Lower leg skin (tissue), 4 donors: ENCODE data around the gene PTS. TPM values are rescaled to one million over a fixed set of nuclear protein-coding genes. Genes with fewer than 3 reads are reported as not detected.

Source experiments
- DNase-seq, 2 donors: peaks; one replicate each; pipeline ENCODE4 v3.0.0-alpha.2; 2019; ENCODE audit warnings: low spot score in 2 of 2
- H3K4me3 ChIP-seq: fragments of 200-600 bp; sonication (generic); 2 replicates; pipeline ENCODE4 v1.5.1; 2017; ENCODE audit warnings: mild to moderate bottlenecking, low read depth; ENCODE audit not compliant: poor library complexity, severe bottlenecking
- CTCF ChIP-seq, 3 donors: fragments of 450-650 bp; IDR thresholded peaks; one replicate each; pipeline ENCODE4 v1.5.1; 2016; ENCODE audit warnings: antibody characterized with exemption in 3 of 3, mild to moderate bottlenecking in 3 of 3, moderate library complexity in 2 of 3
- POLR2A ChIP-seq, 2 donors: fragments of 450-650 bp; IDR thresholded peaks; one replicate each; pipeline ENCODE4 v1.6.1; 2016 to 2017; ENCODE audit warnings: antibody characterized with exemption in 2 of 2, mild to moderate bottlenecking in 1 of 2, moderate library complexity in 1 of 2
- WGBS, 2 donors: methylation state at CpG; one replicate each; pipeline ENCODE4 v1.1.5; 2018; 5-methylcytosine and 5-hydroxymethylcytosine counted together
- intact Hi-C: fragments of 100-400 bp; cut with DNase I; formaldehyde crosslinking; loops from one replicate; pipeline ENCODE4 v1.15.0; 2023; ENCODE audit warnings: low total_unique reads
- total RNA-seq, 4 donors: library from RNA; depleted of rRNA; stranded (reverse); fragments of >200 nt; gene quantifications; one replicate each; pipeline ENCODE4 v1.1.0, GENCODE V29; 2016

PTS gene
- total RNA-seq, 4 donors from 2014 or later, result 17.0 to 37.2 (median 22.4) TPM

GRCh38 chr11:112273066-112273465 lies 46.8 kb downstream of the PTS start:
- 83 to 100% methylated on average over 1 of the region's 1 CpG for WGBS, 2 donors
- no peak for DNase-seq
- intact Hi-C loops, result loop anchor here (10.0 kb wide), 1 partner anchor 168 kb away; no protein-coding TSS in a partner anchor
- H3K4me3 ChIP-seq, result no peak overlapping the region
- TF ChIP-seq POLR2A (IDR thresholded peaks at IDR 0.05), result no peak
- TF ChIP-seq CTCF (IDR thresholded peaks at IDR 0.05), result no peak

GRCh38 chr11:112274007-112274783 lies 48.0 kb downstream of the PTS start:
- 95 to 96% methylated on average over 7 of the region's 7 CpGs for WGBS, 2 donors
- TF ChIP-seq CTCF (IDR thresholded peaks at IDR 0.05) (no peak), POLR2A (IDR thresholded peaks at IDR 0.05) (no peak)
- intact Hi-C loops, result loop anchor here (10.0 kb wide), 1 partner anchor 169 kb away; no protein-coding TSS in a partner anchor
- no peak for DNase-seq
- no peak overlapping the region for H3K4me3 ChIP-seq

GRCh38 chr11:112277029-112277428 lies 50.8 kb downstream of the PTS start:
- WGBS, 2 donors, result 36 to 73% methylated on average over 1 of the region's 1 CpG
- intact Hi-C loops, result loop anchor here (10.0 kb wide), 1 partner anchor 172 kb away; no protein-coding TSS in a partner anchor
- TF ChIP-seq CTCF (IDR thresholded peaks at IDR 0.05), result no peak
- no peak for TF ChIP-seq POLR2A (IDR thresholded peaks at IDR 0.05)
- DNase-seq, result no peak
- H3K4me3 ChIP-seq, result no peak overlapping the region

- H3K4me3 ChIP-seq, result no peak overlapping the region
- TF ChIP-seq POLR2A (IDR thresholded peaks at IDR 0.05) (no peak), CTCF (IDR thresholded peaks at IDR 0.05) (no peak)
- intact Hi-C loops, result loop anchor here (10.0 kb wide), 1 partner anchor 173 kb away; no protein-coding TSS in a partner anchor
- DNase-seq, result no peak
These were observed 51.7 kb downstream of the PTS start for GRCh38 chr11:112277941-112278340.

- intact Hi-C loops, result loop anchor here (10.0 kb wide), 1 partner anchor 174 kb away; no protein-coding TSS in a partner anchor
- 87 to 88% methylated on average over 3 of the region's 3 CpGs for WGBS, 2 donors
These were observed 52.6 kb downstream of the PTS start for GRCh38 chr11:112278803-112279202.

More at GRCh38 chr11:112278803-112279202, 52.6 kb downstream of the PTS start:
- DNase-seq, result no peak
- no peak overlapping the region for H3K4me3 ChIP-seq
- no peak for TF ChIP-seq CTCF (IDR thresholded peaks at IDR 0.05)
- no peak for TF ChIP-seq POLR2A (IDR thresholded peaks at IDR 0.05)
